ENCODE measurements around the gene MOGAT1. TPM values are rescaled to one million over a fixed set of nuclear protein-coding genes. Genes with fewer than 3 reads are reported as not detected.

MOGAT1 gene
- total and polyA plus RNA-seq, 2 of the 13 experiments (the other 11 are each of a cell fraction or from before 2014, with no cell fraction given) = 0.98 to 4.3 TPM

DNA sequence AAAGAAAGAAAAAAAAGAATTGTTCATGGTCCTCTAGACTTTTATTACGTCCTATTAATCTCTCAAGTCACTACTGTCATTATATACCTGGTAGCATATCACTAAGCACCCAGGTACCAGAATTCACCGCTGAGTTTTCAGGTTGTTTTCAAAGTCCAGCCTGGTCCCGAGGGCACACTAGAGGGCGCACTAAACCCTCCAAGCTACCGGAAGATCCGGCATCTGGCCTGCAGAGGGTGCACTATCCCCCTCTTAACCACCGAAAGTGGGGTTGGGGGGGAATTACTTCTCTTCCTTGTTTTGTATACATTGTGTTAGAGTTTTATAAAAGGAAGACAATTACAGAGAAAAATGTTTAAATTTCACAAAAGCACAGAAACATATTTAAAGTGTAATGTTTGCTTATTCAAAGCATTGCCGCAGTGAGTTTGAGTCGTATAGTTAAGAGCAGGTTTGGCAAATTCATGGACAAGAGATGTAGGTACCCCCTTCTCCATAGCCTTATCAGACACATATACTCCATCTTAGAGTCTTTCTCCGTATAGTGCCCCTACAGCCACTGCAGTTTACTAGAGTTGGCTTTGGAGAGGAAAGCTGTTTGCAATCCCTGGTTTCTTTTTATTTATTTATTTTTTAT is 19.2 kb downstream of the MOGAT1 start (continued):
- TF ChIP-seq, protein P1, sequence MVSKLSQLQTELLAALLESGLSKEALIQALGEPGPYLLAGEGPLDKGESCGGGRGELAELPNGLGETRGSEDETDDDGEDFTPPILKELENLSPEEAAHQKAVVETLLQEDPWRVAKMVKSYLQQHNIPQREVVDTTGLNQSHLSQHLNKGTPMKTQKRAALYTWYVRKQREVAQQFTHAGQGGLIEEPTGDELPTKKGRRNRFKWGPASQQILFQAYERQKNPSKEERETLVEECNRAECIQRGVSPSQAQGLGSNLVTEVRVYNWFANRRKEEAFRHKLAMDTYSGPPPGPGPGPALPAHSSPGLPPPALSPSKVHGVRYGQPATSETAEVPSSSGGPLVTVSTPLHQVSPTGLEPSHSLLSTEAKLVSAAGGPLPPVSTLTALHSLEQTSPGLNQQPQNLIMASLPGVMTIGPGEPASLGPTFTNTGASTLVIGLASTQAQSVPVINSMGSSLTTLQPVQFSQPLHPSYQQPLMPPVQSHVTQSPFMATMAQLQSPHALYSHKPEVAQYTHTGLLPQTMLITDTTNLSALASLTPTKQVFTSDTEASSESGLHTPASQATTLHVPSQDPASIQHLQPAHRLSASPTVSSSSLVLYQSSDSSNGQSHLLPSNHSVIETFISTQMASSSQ (IDR thresholded peaks at IDR 0.05; ENCODE audit: low read depth) = no peak
- TF ChIP-seq, protein P1 (CRISPR knock-in tag; IDR thresholded peaks at IDR 0.05; ENCODE audit: borderline replicate concordance) = no peak; the same call in 1 of the 2 replicates
- TF ChIP-seq DRAP1 (CRISPR knock-in tag; IDR thresholded peaks at IDR 0.05) (peak; percentile 48), EZH2 (conservative IDR thresholded peaks at IDR 0.05; ENCODE audit: low read depth, low read length) (no peak), ZFY (CRISPR knock-in tag; IDR thresholded peaks at IDR 0.05) (no peak), CCDC6 (CRISPR knock-in tag; IDR thresholded peaks at IDR 0.05) (peak; percentile 81), MIER2 (CRISPR knock-in tag; IDR thresholded peaks at IDR 0.05) (0 out of 2 replicates have a peak, but pooled peaks have one; percentile 48), HOXA5 (CRISPR knock-in tag; IDR thresholded peaks at IDR 0.05) (no peak), REPIN1 (CRISPR knock-in tag; IDR thresholded peaks at IDR 0.05; ENCODE audit: borderline replicate concordance, low read depth) (peak; percentile 87), SP1 (IDR thresholded peaks at IDR 0.05) (no peak), SP1 (CRISPR knock-in tag; IDR thresholded peaks at IDR 0.05) (peak; percentile 46; the same call in 1 of the 2 replicates), ZNF605 (CRISPR knock-in tag; IDR thresholded peaks at IDR 0.05) (0 out of 2 replicates have a peak, but pooled peaks have one; percentile 22), ELF3 (CRISPR knock-in tag; IDR thresholded peaks at IDR 0.05) (peak; percentile 90), ELF4 (CRISPR knock-in tag; IDR thresholded peaks at IDR 0.05; ENCODE audit: borderline replicate concordance) (0 out of 2 replicates have a peak, but pooled peaks have one; percentile 19), ZNF776 (CRISPR knock-in tag; IDR thresholded peaks at IDR 0.05) (no peak), PCBP1 (IDR thresholded peaks at IDR 0.05; ENCODE audit: borderline replicate concordance, low read depth, low read length) (no peak), FOXJ3 (CRISPR knock-in tag; IDR thresholded peaks at IDR 0.05; ENCODE audit: borderline replicate concordance) (peak; percentile 52; the same call in 1 of the 2 replicates), ATF7-NPFF (CRISPR knock-in tag; IDR thresholded peaks at IDR 0.05; ENCODE audit: low read depth) (peak; percentile 54; the same call in 1 of the 2 replicates), RORA (CRISPR knock-in tag; IDR thresholded peaks at IDR 0.05) (no peak), ZBTB38 (CRISPR knock-in tag; IDR thresholded peaks at IDR 0.05) (no peak), ZFP1 (CRISPR knock-in tag; IDR thresholded peaks at IDR 0.05) (no peak), PAXIP1 (CRISPR knock-in tag; conservative IDR thresholded peaks at IDR 0.05) (peak; percentile 40; the same call in 1 of the 2 replicates)

Measured in HepG2 (cell line).